IMR-90 (cell line): ENCODE results near the gene PRELID2. TPM values are rescaled to one million over a fixed set of nuclear protein-coding genes. Genes with fewer than 3 reads are reported as not detected.

ENCODE experiments used
- ATAC-seq: fragments of 200-7000 bp; cut with Tn5 transposase; 2 replicates; pipeline ENCODE4 v1.9.1; 2020; ENCODE audit warnings: low read depth, mild to moderate bottlenecking, moderate library complexity
- BruUV-seq: library from RNA; stranded (reverse); fragments of 400-500 nt; replicated peaks from 2 replicates; lab custom pipeline; 2021; lab: Mats Ljungman, UMichigan
- CTCF ChIA-PET: fragments of 300-600 bp; formaldehyde crosslinking; extraction: SDS; loops from one replicate; lab custom pipeline; 2021; ENCODE audit warnings: antibody characterized with exemption; lab: Yijun Ruan, JAX
- POLR2A ChIA-PET: fragments of 300-600 bp; sonication (Branson Sonifier 250); formaldehyde crosslinking; loops from one replicate; lab custom pipeline; 2022; ENCODE audit warnings: antibody characterized with exemption; ENCODE audit not compliant: unreplicated experiment; lab: Charles Lee
- DNase-seq: peaks from one replicate; pipeline ENCODE4 v3.0.0; 2013
- H2AFZ ChIP-seq: replicated peaks from 2 replicates; pipeline ENCODE3; 2013; ENCODE audit warnings: low read length, mild to moderate bottlenecking; ENCODE audit not compliant: poor library complexity
- H2AK5ac ChIP-seq: 2 replicates; pipeline ENCODE4 v1.6.1; 2013; ENCODE audit warnings: low read depth, low read length, inconsistent platforms
- H2AK9ac ChIP-seq: replicated peaks from 2 replicates; pipeline ENCODE3; 2013; ENCODE audit warnings: mild to moderate bottlenecking, low read depth, low read length, moderate library complexity; ENCODE audit not compliant: poor library complexity
- H2BK120ac ChIP-seq: 2 replicates; pipeline ENCODE4 v1.6.1; 2013; ENCODE audit warnings: low read depth, low read length, inconsistent platforms
- H2BK15ac ChIP-seq: 3 replicates; pipeline ENCODE4 v1.6.1; 2013; ENCODE audit warnings: low read depth, low read length, inconsistent platforms
- H2BK20ac ChIP-seq: 2 replicates; pipeline ENCODE4 v1.6.1; 2013; ENCODE audit warnings: low read depth, mild to moderate bottlenecking, inconsistent platforms, low read length, moderate library complexity
- H2BK5ac ChIP-seq: 2 replicates; pipeline ENCODE4 v1.6.1; 2013; ENCODE audit warnings: mild to moderate bottlenecking, low read depth, low read length, inconsistent platforms; ENCODE audit not compliant: poor library complexity, severe bottlenecking
- H3K14ac ChIP-seq: replicated peaks from 2 replicates; pipeline ENCODE4 v1.6.1; 2013; ENCODE audit warnings: low read depth, low read length, inconsistent platforms
- H3K18ac ChIP-seq: 2 replicates; pipeline ENCODE4 v1.6.1; 2013; ENCODE audit warnings: low read depth, low read length, control low read depth
- H3K23ac ChIP-seq: 2 replicates; pipeline ENCODE4 v1.6.1; 2013; ENCODE audit warnings: low read depth, low read length, inconsistent platforms
- H3K27ac ChIP-seq: 2 replicates; pipeline ENCODE4 v1.5.1; 2013; ENCODE audit warnings: mild to moderate bottlenecking, control low read depth, low read length; ENCODE audit not compliant: insufficient read depth
- H3K27me3 ChIP-seq: 2 replicates; pipeline ENCODE4 v1.6.1; 2013; ENCODE audit warnings: low read length; ENCODE audit not compliant: control insufficient read depth, insufficient read depth
- H3K36me3 ChIP-seq: 2 replicates; pipeline ENCODE4 v1.6.1; 2013; ENCODE audit warnings: low read length, mixed read lengths; ENCODE audit not compliant: control insufficient read depth, insufficient read depth
- H3K4ac ChIP-seq: 2 replicates; pipeline ENCODE4 v1.6.1; 2013; ENCODE audit warnings: low read depth, low read length, inconsistent platforms
- H3K4me1 ChIP-seq: 2 replicates; pipeline ENCODE4 v1.6.1; 2013; ENCODE audit warnings: low read length, mixed read lengths; ENCODE audit not compliant: control insufficient read depth, insufficient read depth
- H3K4me2 ChIP-seq: 2 replicates; pipeline ENCODE4 v1.6.1; 2013; ENCODE audit warnings: low read depth, mild to moderate bottlenecking, control low read depth, low read length, moderate library complexity
- H3K4me3 ChIP-seq: 2 replicates; pipeline ENCODE4 v1.5.1; 2013; ENCODE audit warnings: low read depth, mild to moderate bottlenecking, control low read depth, low read length, moderate library complexity; ENCODE audit not compliant: insufficient read depth
- H3K56ac ChIP-seq: 2 replicates; pipeline ENCODE4 v1.6.1; 2013; ENCODE audit warnings: low read length, inconsistent platforms; ENCODE audit not compliant: insufficient read depth; ENCODE audit errors: extremely low read depth
- H3K79me1 ChIP-seq, 2 experiments: 2 replicates each; pipeline ENCODE4 v1.6.1; 2013; ENCODE audit warnings: low read length in 2 of 2, inconsistent platforms in 1 of 2, low read depth in 1 of 2
- H3K9ac ChIP-seq: 2 replicates; pipeline ENCODE4 v1.6.1; 2013; ENCODE audit warnings: low read depth, low read length, control low read depth
- H3K9me1 ChIP-seq: 2 replicates; pipeline ENCODE4 v1.6.1; 2013; ENCODE audit warnings: low read length, inconsistent platforms; ENCODE audit not compliant: insufficient read depth
- H3K9me3 ChIP-seq: 2 replicates; pipeline ENCODE4 v1.6.1; 2013; ENCODE audit warnings: low read length; ENCODE audit not compliant: control insufficient read depth, insufficient read depth
- H4K20me1 ChIP-seq: 2 replicates; pipeline ENCODE4 v1.6.1; 2013; ENCODE audit warnings: low read length, inconsistent platforms; ENCODE audit not compliant: insufficient read depth
- H4K5ac ChIP-seq: 2 replicates; pipeline ENCODE4 v1.6.1; 2013; ENCODE audit warnings: mild to moderate bottlenecking, low read depth, low read length, control low read depth
- H4K8ac ChIP-seq, 2 experiments: 2 replicates each; pipeline ENCODE4 v1.6.1; 2013; ENCODE audit warnings: low read depth in 2 of 2, low read length in 2 of 2, control low read depth in 1 of 2, inconsistent platforms in 1 of 2
- H4K91ac ChIP-seq: 2 replicates; pipeline ENCODE4 v1.6.1; 2013; ENCODE audit warnings: low read depth, low read length, inconsistent platforms; ENCODE audit not compliant: insufficient read depth
- BHLHE40 ChIP-seq: fragments of 150-350 bp; IDR thresholded peaks from 2 replicates; pipeline ENCODE4 v1.6.1; 2016; ENCODE audit warnings: mild to moderate bottlenecking, low read depth, low read length
- CEBPB ChIP-seq: IDR thresholded peaks from 2 replicates; pipeline ENCODE4 v1.6.1; 2012; ENCODE audit warnings: low read depth, low read length, improper control_type of control experiment
- CHD1 ChIP-seq: IDR thresholded peaks from 2 replicates; pipeline ENCODE4 v1.6.1; 2012; ENCODE audit warnings: low read depth, low read length, improper control_type of control experiment
- CTCF ChIP-seq: conservative IDR thresholded peaks from 2 replicates; pipeline ENCODE4 v1.5.1; 2012; ENCODE audit warnings: mild to moderate bottlenecking, low read depth, low read length, improper control_type of control experiment
- ELK1 ChIP-seq: fragments of 150-350 bp; IDR thresholded peaks from 2 replicates; pipeline ENCODE4 v1.6.1; 2016; ENCODE audit warnings: low read depth, mild to moderate bottlenecking, low read length, moderate library complexity, borderline replicate concordance
- FOS ChIP-seq: fragments of 150-350 bp; IDR thresholded peaks from 2 replicates; pipeline ENCODE4 v1.6.1; 2016; ENCODE audit warnings: low read depth, low read length
- MAFK ChIP-seq: IDR thresholded peaks from 2 replicates; pipeline ENCODE4 v1.6.1; 2012; ENCODE audit warnings: low read depth, low read length, improper control_type of control experiment
- MAZ ChIP-seq: IDR thresholded peaks from 2 replicates; pipeline ENCODE4 v1.6.1; 2012; ENCODE audit warnings: low read depth, mild to moderate bottlenecking, low read length, improper control_type of control experiment, moderate library complexity, borderline replicate concordance
- MXI1 ChIP-seq: IDR thresholded peaks from 2 replicates; pipeline ENCODE4 v1.6.1; 2012; ENCODE audit warnings: low read depth, mild to moderate bottlenecking, low read length, moderate library complexity, borderline replicate concordance
- NFE2L2 ChIP-seq: fragments of 150-350 bp; IDR thresholded peaks from 2 replicates; pipeline ENCODE4 v1.6.1; 2016; ENCODE audit warnings: low read depth, mild to moderate bottlenecking, low read length
- POLR2A ChIP-seq: IDR thresholded peaks from 2 replicates; pipeline ENCODE4 v1.6.1; 2012; ENCODE audit warnings: mild to moderate bottlenecking, low read depth, low read length
- RAD21 ChIP-seq: IDR thresholded peaks from 2 replicates; pipeline ENCODE4 v1.6.1; 2012; ENCODE audit warnings: low read length, improper control_type of control experiment
- RCOR1 ChIP-seq: IDR thresholded peaks from 2 replicates; pipeline ENCODE4 v1.6.1; 2012; ENCODE audit warnings: mild to moderate bottlenecking, low read length, improper control_type of control experiment; ENCODE audit not compliant: insufficient replicate concordance
- RFX5 ChIP-seq: IDR thresholded peaks from 2 replicates; pipeline ENCODE4 v1.8.0; 2012; ENCODE audit warnings: low read depth, mild to moderate bottlenecking, low read length, moderate library complexity
- SMC3 ChIP-seq: fragments of 150-350 bp; IDR thresholded peaks from 2 replicates; pipeline ENCODE4 v1.6.1; 2016; ENCODE audit warnings: low read depth, mild to moderate bottlenecking, antibody characterized with exemption, low read length, moderate library complexity
- WGBS, 2 experiments: methylation state at CpG; one replicate each; pipeline versions ENCODE4 v1.1.5 to v1.1.7; 2013; ENCODE audit warnings: missing lambda C conversion rate in 2 of 2; ENCODE audit not compliant: insufficient read length in 1 of 2; ENCODE audit errors: extremely low coverage in 2 of 2; 5-methylcytosine and 5-hydroxymethylcytosine counted together
- dilution Hi-C: fragments of 300-500 bp; cut with HindIII; formaldehyde crosslinking; loops from one replicate; pipeline ENCODE4 v1.14.3; 2018; ENCODE audit warnings: low sequenced_read_pairs; ENCODE audit not compliant: unreplicated experiment
- in situ Hi-C: fragments of 300-500 bp; cut with MboI; formaldehyde crosslinking; loops from 3 replicates; pipeline ENCODE4 v1.14.3; 2019; ENCODE audit warnings: low sequenced_read_pairs, inconsistent platforms, mixed read lengths
- intact Hi-C: fragments of 100-400 bp; cut with micrococcal nuclease; formaldehyde crosslinking; loops from 2 replicates; pipeline ENCODE4 v1.10.0; 2022
- polyA plus RNA-seq, 3 experiments: library from polyadenylated mRNA; depleted of rRNA; stranded (reverse); fragments of >200 nt; gene quantifications; 2 replicates each; pipeline ENCODE4 v1.2.3, GENCODE V29; 2012; ENCODE audit warnings: low replicate concordance in 1 of 3
- total RNA-seq: library from RNA; depleted of rRNA; stranded (reverse); fragments of >200 nt; gene quantifications from 2 replicates; pipeline ENCODE4 v1.2.3, GENCODE V29; 2012

Gene PRELID2
- total and polyA plus RNA-seq, 2 of the 4 experiments (the other 2 are of a cell fraction), result 4.9 to 8.6 TPM

- CTCF ChIA-PET, result no interaction called here
- no peak overlapping the region for H4K8ac ChIP-seq
- no peaks in the 10 kb centered on the region for H3K9me1 ChIP-seq
- H2AFZ ChIP-seq, result no peak overlapping the region
- H3K23ac ChIP-seq, result no peak overlapping the region
- H3K56ac ChIP-seq, result no peak overlapping the region
- no peak overlapping the region for H3K4me3 ChIP-seq
- H3K27ac ChIP-seq, result no peak overlapping the region
- no peaks in the 10 kb centered on the region for H3K9me3 ChIP-seq
- no peak overlapping the region for H3K9ac ChIP-seq
- POLR2A ChIA-PET, result no interaction called here
- 100% methylated on average over 1 of the region's 9 CpGs; no CpG with 5 or more reads in 1 of the 2 experiments for WGBS, 2 experiments
- H3K4me1 ChIP-seq, result no peaks in the 10 kb centered on the region
- BruUV-seq, result no TSS peak
- intact Hi-C loops, result no loop called here
- no peak overlapping the region for H2BK5ac ChIP-seq
- no peaks in the 10 kb centered on the region for H3K27me3 ChIP-seq
- in situ Hi-C loops, result no loop called here
- dilution Hi-C loops, result no loop called here
- no peak overlapping the region for H2AK5ac ChIP-seq
- H4K91ac ChIP-seq, result no peak overlapping the region
- no peak overlapping the region for H3K14ac ChIP-seq
- no peak overlapping the region for H2BK120ac ChIP-seq
- no peak overlapping the region for H3K4me2 ChIP-seq
- no peaks in the 10 kb centered on the region for H4K20me1 ChIP-seq
- H3K36me3 ChIP-seq, result no peaks in the 10 kb centered on the region
- H3K4ac ChIP-seq, result no peak overlapping the region
- H3K79me1 ChIP-seq, result no peaks in the 10 kb centered on the region
- no peak overlapping the region for H2AK9ac ChIP-seq
- no peak overlapping the region for H3K18ac ChIP-seq
- no peak overlapping the region for H2BK20ac ChIP-seq
- no peak overlapping the region for H2BK15ac ChIP-seq
- H4K5ac ChIP-seq, result no peak overlapping the region
- no peak for ATAC-seq
- DNase-seq, result no peak
- no peak for TF ChIP-seq MAFK
- TF ChIP-seq RAD21, result no peak
- TF ChIP-seq CTCF, result no peak
- TF ChIP-seq MAZ, result no peak
- no peak for TF ChIP-seq BHLHE40
- TF ChIP-seq CHD1, result no peak
- TF ChIP-seq FOS, result no peak
- no peak for TF ChIP-seq SMC3
- no peak for TF ChIP-seq RCOR1
- no peak for TF ChIP-seq CEBPB
- no peak for TF ChIP-seq ELK1
- no peak for TF ChIP-seq RFX5
- no peak for TF ChIP-seq MXI1
- TF ChIP-seq POLR2A, result no peak
- no peak for TF ChIP-seq NFE2L2
These were observed 31.8 kb downstream of the PRELID2 start for GRCh38 chr5:145803112-145804004.
